H4 (cell line): ENCODE measurements around the gene COG5. TPM values are rescaled to one million over a fixed set of nuclear protein-coding genes. Genes with fewer than 3 reads are reported as not detected.
"Not testable (repeated sequence)": the region's sequence is repeated elsewhere in the genome, so short reads cannot be mapped to it uniquely, and the experiment has no call there.

Experiments used
- DNase-seq: peaks from one replicate; pipeline ENCODE4 v3.0.0-alpha.2; 2015; ENCODE audit warnings: low spot score
- total RNA-seq: library from RNA; depleted of rRNA; stranded (reverse); fragments of >200 nt; shearing (Covaris generic); gene quantifications from 2 replicates; pipeline ENCODE4 v1.2.3, GENCODE V29; 2014

The COG5 gene
- total RNA-seq, 1 experiment from 2014 or later = 33.0 TPM

GRCh38 chr7:107228291-107228690, 335.4 kb downstream of the COG5 start:
- DNase-seq = no peak

- no peak for DNase-seq
Observed at GRCh38 chr7:107224374-107225223, 339.1 kb downstream of the COG5 start.

GRCh38 chr7:107220806-107221205, 342.9 kb downstream of the COG5 start:
- not testable (repeated sequence) for DNase-seq

DNA sequence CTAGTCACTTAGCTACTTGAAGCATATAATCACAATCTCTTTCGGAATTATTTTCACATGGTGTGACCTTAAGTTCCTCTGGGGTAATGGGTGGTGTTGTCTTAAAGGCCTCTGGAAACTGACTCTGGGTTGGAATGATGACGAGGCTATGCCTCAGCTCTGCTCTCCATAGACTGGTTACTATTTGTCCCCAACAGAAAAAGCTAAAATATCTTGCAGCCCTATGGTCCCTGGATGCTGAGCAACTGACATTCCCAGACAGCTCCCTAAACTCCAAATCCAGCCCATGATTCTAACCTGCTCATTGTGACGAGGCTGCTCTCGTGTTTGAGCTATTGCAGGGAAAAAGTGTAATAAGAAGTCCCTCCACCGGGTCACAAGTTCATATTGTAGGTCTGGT, 343.4 kb downstream of the COG5 start:
- no peak for DNase-seq

GRCh38 chr7:107219563-107220244, 344.0 kb downstream of the COG5 start:
- no peak for DNase-seq

- DNase-seq = no peak
Observed at GRCh38 chr7:107213945-107214344, 349.8 kb downstream of the COG5 start.

GRCh38 chr7:107213193-107213788, 350.4 kb downstream of the COG5 start:
- DNase-seq = no peak

DNA sequence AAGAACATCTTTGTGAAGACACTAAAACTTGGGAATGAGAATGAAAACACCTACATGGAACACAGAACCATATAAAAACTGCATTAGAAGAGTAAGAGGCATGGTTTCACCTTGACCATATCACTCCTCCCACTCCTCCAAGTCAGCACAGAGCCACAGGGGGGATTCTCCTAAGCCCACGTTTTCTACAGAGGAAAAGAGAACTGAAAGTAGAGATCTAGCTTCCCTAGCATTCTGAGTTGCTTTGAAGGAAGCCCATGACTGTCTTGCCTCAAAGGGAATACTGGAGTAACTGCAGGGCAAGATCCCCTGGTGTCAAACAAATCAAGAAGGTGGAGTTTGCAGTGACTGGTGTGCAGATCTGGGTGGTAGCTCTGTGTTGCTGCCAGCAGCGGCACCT, 351.0 kb downstream of the COG5 start:
- no peak for DNase-seq

GRCh38 chr7:107210400-107210799, 353.3 kb downstream of the COG5 start:
- no peak for DNase-seq

GRCh38 chr7:107209565-107209964, 354.2 kb downstream of the COG5 start:
- no peak for DNase-seq

DNA sequence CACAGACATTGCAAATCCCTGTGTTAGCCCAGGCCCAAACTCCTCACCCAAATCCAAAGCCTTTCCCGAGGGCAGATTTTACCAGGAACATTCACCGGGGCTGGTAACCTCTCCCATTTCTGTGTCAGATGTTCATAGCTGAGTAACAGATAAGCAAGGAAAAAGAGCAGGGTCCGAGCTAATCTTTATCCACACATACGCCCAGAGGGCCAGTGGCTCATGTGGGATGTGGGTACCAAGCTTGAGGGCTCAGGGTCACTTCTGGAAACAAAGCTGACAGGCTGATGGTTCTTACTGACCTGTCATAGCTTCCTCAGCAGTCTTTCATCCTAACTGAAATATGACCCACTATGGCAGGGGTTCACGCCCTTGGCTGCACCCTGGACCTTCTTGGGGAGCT, 355.2 kb downstream of the COG5 start:
- DNase-seq = no peak

DNA sequence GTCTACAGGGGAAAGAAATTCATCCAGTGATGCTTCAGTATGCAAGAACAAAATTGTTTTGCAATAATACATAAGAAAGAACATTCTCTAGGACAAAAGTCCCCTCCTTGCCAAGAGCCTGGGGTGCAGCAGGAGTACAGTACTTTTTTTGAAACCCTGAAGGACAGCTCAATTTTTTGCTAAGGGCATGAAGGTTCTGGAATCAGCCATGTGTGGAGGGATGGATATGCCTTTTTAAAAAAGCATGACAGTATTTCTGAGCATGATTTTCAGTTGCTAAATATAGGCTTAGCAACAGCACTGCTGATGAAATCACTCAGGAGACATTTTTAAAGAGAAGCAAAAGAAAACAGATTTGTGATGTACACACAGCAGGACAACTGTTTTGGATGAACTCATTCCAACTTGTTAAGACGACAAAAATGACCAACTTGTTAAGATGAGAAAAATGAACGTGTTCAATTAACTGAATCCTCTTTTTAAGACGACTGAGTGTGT, 355.6 kb downstream of the COG5 start:
- DNase-seq = no peak

GRCh38 chr7:107207459-107207858, 356.3 kb downstream of the COG5 start:
- no peak for DNase-seq

DNA sequence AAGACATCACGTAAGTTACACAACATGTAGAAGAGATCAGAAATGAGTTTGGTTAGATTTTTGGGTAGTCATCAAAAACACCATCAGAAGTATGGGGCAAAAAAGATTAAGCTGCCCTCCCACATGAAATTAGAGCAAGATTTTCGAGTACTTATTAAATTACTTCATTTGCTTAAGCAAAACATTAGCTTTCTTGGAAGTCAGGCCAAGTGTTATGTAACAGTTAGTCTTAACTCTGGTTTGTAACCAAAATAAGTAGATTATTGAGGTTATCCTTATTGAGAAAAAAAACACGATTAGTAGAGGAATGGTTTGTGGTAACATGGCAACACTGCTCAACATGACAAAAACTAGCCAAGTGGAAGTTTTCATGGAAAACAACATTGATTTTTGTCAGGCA, 357.0 kb downstream of the COG5 start:
- no peak for DNase-seq

DNA sequence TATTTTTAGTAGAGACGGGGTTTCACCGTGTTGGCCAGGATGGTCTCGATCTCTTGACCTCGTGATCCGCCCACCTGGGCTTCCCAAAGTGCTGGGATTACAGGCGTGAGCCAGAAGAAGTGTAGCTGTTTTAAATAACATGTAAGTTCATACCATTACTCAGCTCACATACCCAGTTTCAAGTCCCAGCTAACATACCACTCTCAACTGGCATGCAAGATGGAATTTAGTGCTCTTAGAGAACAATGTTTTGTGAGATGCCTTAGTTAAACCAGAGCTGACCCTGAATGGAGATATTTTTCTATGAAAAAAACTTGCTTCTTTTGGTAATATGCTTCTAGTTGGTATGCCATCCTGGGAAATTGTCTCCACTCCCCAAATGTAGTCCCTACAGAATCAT, 357.6 kb downstream of the COG5 start:
- no peak for DNase-seq

DNA sequence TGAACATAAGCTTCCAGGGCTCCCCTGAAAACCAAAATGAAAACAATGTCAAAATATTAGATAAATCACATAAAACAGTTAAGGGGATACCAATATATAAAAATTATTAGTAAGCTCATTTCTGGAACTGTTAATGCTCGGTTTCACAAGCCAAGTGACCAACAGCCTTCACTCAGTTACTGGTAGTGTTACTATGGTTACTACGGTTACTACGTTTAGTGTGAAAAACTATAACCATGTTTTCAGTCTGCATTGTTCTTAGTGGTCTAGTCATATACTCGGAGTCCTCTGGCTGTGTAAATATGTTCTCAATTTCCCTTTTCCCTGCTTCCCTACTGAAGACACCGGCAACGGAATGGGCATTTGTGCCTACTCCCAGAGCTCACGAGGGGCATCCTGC, 360.1 kb downstream of the COG5 start:
- no peak for DNase-seq

- DNase-seq = peak; percentile 43
Observed at GRCh38 chr7:107201795-107202450, 361.8 kb downstream of the COG5 start.

GRCh38 chr7:107196834-107197610, 366.7 kb downstream of the COG5 start:
- DNase-seq = no peak

DNA sequence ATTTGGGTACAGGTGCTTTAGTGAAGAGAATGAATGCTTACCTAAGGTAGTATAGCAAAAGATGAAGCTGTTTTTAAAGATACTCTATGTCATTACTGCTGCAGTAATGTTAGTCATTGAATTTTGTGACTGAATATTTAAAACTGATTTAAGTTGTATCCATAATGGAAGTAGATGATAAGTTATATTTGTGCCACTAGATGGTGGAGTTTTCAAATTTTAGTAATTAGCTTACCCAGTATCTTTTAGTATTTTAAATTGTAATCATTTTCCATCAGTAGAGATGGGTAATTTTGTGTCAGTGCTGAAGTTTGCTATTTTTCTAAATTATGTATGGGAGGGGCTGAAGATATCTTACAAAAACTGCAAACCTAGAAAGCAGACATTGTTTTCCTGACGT, 369.7 kb downstream of the COG5 start:
- no peak for DNase-seq

DNA sequence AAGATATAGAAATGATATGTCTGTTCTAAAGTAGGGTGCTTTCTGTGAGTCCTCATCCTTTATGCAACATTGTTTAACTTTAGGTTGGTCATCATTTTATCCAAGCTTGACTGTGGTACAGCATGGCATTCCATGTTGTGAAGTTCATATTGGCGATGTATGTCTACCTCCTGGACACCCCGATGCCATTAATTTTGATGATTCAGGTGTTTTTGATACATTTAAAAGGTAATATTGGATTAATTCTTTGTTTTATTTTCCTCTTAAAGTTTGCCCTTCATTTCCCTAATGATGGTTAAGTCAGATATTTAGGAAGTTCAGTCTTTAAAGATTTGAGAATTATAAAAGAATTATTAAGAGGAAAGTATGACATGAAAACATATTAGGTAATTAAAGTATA, 373.6 kb downstream of the COG5 start:
- DNase-seq = no peak

DNA sequence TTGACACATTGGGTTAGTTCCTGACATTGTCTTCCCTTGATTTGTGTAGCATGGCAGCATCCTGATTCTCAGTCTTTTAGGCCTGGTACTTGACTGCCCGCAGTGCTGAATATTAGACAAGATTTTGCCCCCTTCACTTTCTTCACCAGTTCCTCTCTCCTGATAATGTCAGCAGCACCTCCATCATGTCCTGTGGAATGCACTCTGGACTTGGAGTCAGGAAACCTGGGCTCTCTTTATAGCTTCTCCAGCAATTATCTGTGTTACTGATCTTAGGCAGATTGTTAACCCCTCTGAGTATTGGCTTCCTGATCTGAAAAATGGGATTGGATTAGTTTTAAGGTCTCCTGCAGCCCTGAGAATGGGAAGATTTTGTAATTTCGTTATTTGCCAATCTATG, 375.9 kb downstream of the COG5 start:
- no peak for DNase-seq
